ENCODE measurements around the gene EEF2K. TPM values are rescaled to one million over a fixed set of nuclear protein-coding genes. Genes with fewer than 3 reads are reported as not detected.

EEF2K gene
- total RNA-seq, 1 experiment from 2014 or later: 15.9 TPM

- no peaks in the 10 kb centered on the region for H3K27me3 Mint-ChIP-seq (ENCODE audit: insufficient read depth, unreplicated experiment)
- BruUV-seq (replicated peaks): no TSS peak
- no peak overlapping the region for H3K4me3 Mint-ChIP-seq (ENCODE audit: unreplicated experiment)
- peaks cover 7% of the 10 kb centered on the region for H3K4me1 Mint-ChIP-seq (ENCODE audit: insufficient read depth, unreplicated experiment)
- H3K36me3 Mint-ChIP-seq (ENCODE audit: insufficient read depth, unreplicated experiment): peaks cover 35% of the 10 kb centered on the region
- H3K27ac Mint-ChIP-seq (ENCODE audit: low read depth, unreplicated experiment): no peak overlapping the region
- no peaks in the 10 kb centered on the region for H3K9me3 Mint-ChIP-seq (ENCODE audit: unreplicated experiment)
- TF ChIP-seq CTCF (IDR thresholded peaks at IDR 0.05; ENCODE audit: unreplicated experiment): no peak
- CTCF ChIA-PET: interaction anchor here (0.5 to 1.2 kb wide), 7 partner anchors 11 to 1052 kb away, joined by 3 to 6 read pairs (median 4); no protein-coding TSS in a partner anchor
- DNase-seq (ENCODE audit: unreplicated experiment): no peak
- POLR2A ChIA-PET: interaction anchor here (0.6 to 1.3 kb wide), 6 partner anchors 12 to 59 kb away, joined by 3 to 8 read pairs (median 4); partner anchors contain the start of gene EEF2K
- intact Hi-C loops (cut with micrococcal nuclease): no loop called here
Measured at GRCh38 chr16:22239131-22239805, 33.2 kb downstream of the EEF2K start.

- CTCF ChIA-PET: interaction anchor here (0.5 to 0.8 kb wide), 2 partner anchors 57 to 63 kb away, joined by 3 to 4 read pairs; partner anchors contain the start of gene POLR3E
- intact Hi-C loops (cut with micrococcal nuclease): no loop called here
- peaks cover 38% of the 10 kb centered on the region for H3K36me3 Mint-ChIP-seq (ENCODE audit: insufficient read depth, unreplicated experiment)
- no peaks in the 10 kb centered on the region for H3K9me3 Mint-ChIP-seq (ENCODE audit: unreplicated experiment)
- no peak overlapping the region for H3K27ac Mint-ChIP-seq (ENCODE audit: low read depth, unreplicated experiment)
- no peak for TF ChIP-seq CTCF (IDR thresholded peaks at IDR 0.05; ENCODE audit: unreplicated experiment)
- POLR2A ChIA-PET: interaction anchor here (0.6 to 2.6 kb wide), 7 partner anchors 12 to 276 kb away, joined by 3 to 10 read pairs (median 4); partner anchors contain the start of genes EEF2K and POLR3E
- H3K27me3 Mint-ChIP-seq (ENCODE audit: insufficient read depth, unreplicated experiment): no peaks in the 10 kb centered on the region
- BruUV-seq (replicated peaks): no TSS peak
- DNase-seq (ENCODE audit: unreplicated experiment): peak; percentile 47
- H3K4me1 Mint-ChIP-seq (ENCODE audit: insufficient read depth, unreplicated experiment): peaks cover 7% of the 10 kb centered on the region
- H3K4me3 Mint-ChIP-seq (ENCODE audit: unreplicated experiment): no peak overlapping the region
Measured at GRCh38 chr16:22240023-22240710, 34.1 kb downstream of the EEF2K start.

- DNase-seq (ENCODE audit: unreplicated experiment): peak; percentile 51
- POLR2A ChIA-PET: interaction anchor here (1.5 kb wide), 1 partner anchor 18 kb away, joined by 5 read pairs; no protein-coding TSS in a partner anchor
- Mint-ChIP-seq H3K4me1 (ENCODE audit: insufficient read depth, unreplicated experiment) (no peaks in the 10 kb centered on the region), H3K9me3 (ENCODE audit: unreplicated experiment) (no peaks in the 10 kb centered on the region), H3K4me3 (ENCODE audit: unreplicated experiment) (no peak overlapping the region), H3K36me3 (ENCODE audit: insufficient read depth, unreplicated experiment) (peaks cover 63% of the 10 kb centered on the region), H3K27ac (ENCODE audit: low read depth, unreplicated experiment) (no peak overlapping the region), H3K27me3 (ENCODE audit: insufficient read depth, unreplicated experiment) (no peaks in the 10 kb centered on the region)
- CTCF ChIA-PET: interaction anchor here (0.7 to 1.6 kb wide), 2 partner anchors 10 to 283 kb away, joined by 3 to 6 read pairs; no protein-coding TSS in a partner anchor
- no peak for TF ChIP-seq CTCF (IDR thresholded peaks at IDR 0.05; ENCODE audit: unreplicated experiment)
- BruUV-seq (replicated peaks): no TSS peak
- intact Hi-C loops (cut with micrococcal nuclease): no loop called here
Measured at GRCh38 chr16:22250522-22250921, 44.4 kb downstream of the EEF2K start.

GRCh38 chr16:22252317-22252716, 46.2 kb downstream of the EEF2K start:
- no peaks in the 10 kb centered on the region for H3K27me3 Mint-ChIP-seq (ENCODE audit: insufficient read depth, unreplicated experiment)
- no peak for TF ChIP-seq CTCF (IDR thresholded peaks at IDR 0.05; ENCODE audit: unreplicated experiment)
- peaks cover 56% of the 10 kb centered on the region for H3K36me3 Mint-ChIP-seq (ENCODE audit: insufficient read depth, unreplicated experiment)
- no peak overlapping the region for H3K27ac Mint-ChIP-seq (ENCODE audit: low read depth, unreplicated experiment)
- CTCF ChIA-PET: interaction anchor here (0.9 kb wide), 2 partner anchors 14 to 60 kb away, joined by 3 to 6 read pairs; no protein-coding TSS in a partner anchor
- POLR2A ChIA-PET: interaction anchor here (0.6 to 1.3 kb wide), 4 partner anchors 9 to 184 kb away, joined by 3 to 4 read pairs (median 4); no protein-coding TSS in a partner anchor
- H3K4me3 Mint-ChIP-seq (ENCODE audit: unreplicated experiment): no peak overlapping the region
- no peaks in the 10 kb centered on the region for H3K9me3 Mint-ChIP-seq (ENCODE audit: unreplicated experiment)
- intact Hi-C loops (cut with micrococcal nuclease): no loop called here
- no peak for DNase-seq (ENCODE audit: unreplicated experiment)
- no peaks in the 10 kb centered on the region for H3K4me1 Mint-ChIP-seq (ENCODE audit: insufficient read depth, unreplicated experiment)
- BruUV-seq (replicated peaks): no TSS peak

Data from MCF 10A (cell line).